GM12875 (cell line): ENCODE results near the gene FZD4.
"Not testable (repeated sequence)": the region's sequence is repeated elsewhere in the genome, so short reads cannot be mapped to it uniquely, and the experiment has no call there.

Source experiments
- H3K4me3 ChIP-seq: one replicate; pipeline ENCODE4 v1.5.1; 2011; ENCODE audit warnings: low read depth, low read length, control low read depth
- TF ChIP-seq, protein P1 (sequence below): IDR thresholded peaks from 2 replicates; pipeline ENCODE4 v1.5.1; 2011; ENCODE audit warnings: low read depth, mild to moderate bottlenecking, control low read depth, inconsistent platforms, low read length, moderate library complexity, borderline replicate concordance; ENCODE audit not compliant: insufficient read depth

Gene FZD4

DNA sequence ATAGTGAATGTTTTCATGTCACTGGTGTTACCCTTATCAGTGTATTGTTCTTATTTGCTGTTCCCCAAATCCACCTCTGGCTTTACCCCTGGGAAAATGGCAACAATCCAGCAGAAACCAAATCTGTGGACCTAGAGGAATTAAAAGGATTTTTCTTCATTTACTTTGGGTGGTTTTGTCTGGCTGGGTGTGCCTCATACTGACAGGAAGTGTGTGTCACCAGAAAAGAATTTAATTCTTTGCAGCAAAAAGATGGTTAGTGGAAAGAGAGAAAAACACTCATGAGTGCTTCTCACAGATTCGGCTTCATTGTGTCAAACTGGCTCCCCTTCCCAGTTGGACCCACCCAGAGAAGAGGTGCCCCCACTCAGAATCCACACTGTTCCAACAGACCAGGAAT is 38.9 kb downstream of the FZD4 start:
- TF ChIP-seq, protein P1, sequence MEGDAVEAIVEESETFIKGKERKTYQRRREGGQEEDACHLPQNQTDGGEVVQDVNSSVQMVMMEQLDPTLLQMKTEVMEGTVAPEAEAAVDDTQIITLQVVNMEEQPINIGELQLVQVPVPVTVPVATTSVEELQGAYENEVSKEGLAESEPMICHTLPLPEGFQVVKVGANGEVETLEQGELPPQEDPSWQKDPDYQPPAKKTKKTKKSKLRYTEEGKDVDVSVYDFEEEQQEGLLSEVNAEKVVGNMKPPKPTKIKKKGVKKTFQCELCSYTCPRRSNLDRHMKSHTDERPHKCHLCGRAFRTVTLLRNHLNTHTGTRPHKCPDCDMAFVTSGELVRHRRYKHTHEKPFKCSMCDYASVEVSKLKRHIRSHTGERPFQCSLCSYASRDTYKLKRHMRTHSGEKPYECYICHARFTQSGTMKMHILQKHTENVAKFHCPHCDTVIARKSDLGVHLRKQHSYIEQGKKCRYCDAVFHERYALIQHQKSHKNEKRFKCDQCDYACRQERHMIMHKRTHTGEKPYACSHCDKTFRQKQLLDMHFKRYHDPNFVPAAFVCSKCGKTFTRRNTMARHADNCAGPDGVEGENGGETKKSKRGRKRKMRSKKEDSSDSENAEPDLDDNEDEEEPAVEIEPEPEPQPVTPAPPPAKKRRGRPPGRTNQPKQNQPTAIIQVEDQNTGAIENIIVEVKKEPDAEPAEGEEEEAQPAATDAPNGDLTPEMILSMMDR: no peak

DNA sequence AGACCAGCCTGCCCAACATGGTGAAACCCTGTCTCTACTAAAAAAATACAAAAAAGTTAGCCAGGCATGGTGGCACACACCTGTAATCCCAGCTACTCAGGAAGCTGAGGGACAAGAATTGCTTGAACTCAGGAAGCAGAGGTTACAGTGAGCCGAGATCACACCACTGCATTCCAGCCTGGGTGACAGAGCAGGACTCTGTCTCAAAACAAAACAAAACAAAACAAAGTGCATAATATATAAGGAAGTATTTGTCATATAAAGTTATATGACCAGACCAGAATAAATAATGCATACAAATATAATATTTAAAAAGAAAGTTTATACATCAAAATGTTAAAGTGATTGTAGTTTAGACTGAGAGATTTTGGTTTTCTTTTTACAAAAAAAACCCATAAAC is 39.3 kb downstream of the FZD4 start:
- H3K4me3 ChIP-seq: not testable (repeated sequence)

More for the DNA sequence above, 38.9 kb downstream of the FZD4 start:
- H3K4me3 ChIP-seq: no peak overlapping the region

DNA sequence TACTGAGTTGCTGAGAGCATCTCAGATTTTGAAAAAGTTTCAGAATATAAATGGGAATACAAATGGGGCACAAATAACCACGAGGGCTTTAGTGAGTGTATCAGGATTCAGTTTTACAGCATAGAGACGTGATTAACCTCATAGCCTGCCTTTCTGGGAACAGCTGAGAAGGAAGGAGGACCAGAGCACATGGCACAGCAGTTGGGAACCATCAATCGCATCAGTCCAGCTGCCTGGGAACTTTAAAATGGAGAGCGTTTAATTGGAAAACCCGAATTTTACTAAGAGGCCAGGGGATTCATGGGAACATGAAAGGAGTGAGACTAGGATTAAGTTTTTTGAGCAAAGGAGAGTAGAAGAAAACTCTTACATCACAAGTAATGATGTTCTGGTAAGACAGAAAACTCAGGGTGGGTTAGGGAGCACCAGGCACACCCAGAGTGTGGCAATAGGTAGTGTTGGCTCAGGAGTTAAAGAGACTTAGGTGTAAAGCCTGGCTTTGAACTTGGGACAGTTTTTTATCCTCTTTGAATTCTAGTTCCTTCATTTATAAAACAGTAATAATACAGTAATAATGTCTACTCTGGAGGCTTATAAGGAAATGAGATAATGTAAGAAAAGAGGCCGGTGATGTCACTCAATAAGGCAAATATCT is 40.2 kb downstream of the FZD4 start:
- TF ChIP-seq, protein P1: no peak
- H3K4me3 ChIP-seq: no peak overlapping the region

DNA sequence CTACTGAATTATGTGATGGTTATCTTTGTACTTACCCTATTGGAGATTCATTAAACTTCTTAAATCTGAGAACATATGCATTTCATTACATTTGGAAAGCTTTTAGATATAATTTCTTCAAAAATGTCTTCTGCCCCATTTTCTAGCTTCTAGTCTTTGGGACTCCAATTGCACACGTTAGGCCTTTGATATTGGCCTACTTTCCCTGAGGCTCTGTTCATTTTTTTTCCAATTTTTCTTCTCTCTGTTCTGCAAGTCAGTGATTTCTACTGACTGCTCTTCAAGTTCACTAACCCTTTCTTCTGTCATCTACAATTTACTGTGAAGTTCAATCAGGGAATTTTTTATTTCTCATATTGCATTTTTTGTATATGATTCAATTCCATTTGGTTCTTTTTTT is 43.0 kb downstream of the FZD4 start:
- no peak overlapping the region for H3K4me3 ChIP-seq
- TF ChIP-seq, protein P1: no peak

DNA sequence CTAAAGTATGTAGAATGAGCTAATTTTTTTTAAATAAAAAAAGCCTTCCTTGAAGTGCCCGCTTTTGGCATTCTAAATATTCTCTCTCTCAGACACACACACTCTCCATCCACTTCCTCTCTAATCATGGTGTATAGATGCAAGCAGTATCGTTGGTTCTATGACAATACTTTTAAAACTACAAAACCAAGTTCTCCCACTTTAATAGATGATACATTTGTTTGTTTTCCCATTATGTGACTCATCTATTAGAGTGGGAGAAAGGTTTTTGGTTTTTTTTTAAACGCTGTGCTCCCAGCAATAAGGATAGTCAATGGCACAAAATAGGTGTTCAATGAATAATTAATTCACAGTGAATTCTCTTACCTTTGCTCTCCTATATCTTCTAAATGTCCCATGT is 44.6 kb downstream of the FZD4 start:
- no peak overlapping the region for H3K4me3 ChIP-seq
- TF ChIP-seq, protein P1: no peak

DNA sequence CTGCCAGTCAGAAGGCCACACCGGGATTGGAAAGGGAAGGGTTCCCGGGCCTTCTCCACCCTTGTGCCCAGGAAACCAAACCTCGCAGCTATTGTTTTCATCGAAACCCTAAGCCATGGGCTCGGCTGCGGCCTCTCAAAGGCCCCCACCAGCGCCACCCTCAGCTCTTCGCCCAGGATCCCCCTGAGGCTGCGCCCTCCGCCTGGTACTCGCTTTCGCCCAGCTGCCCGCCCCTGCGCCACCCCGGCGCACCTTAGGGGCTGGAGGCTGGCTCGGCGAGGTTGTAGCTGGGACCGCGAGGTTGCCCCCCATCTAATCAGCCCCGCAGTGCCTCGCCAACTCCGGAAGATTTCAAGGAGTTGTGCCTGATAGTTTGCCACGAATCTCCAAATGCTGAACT is 49.0 kb downstream of the FZD4 start:
- H3K4me3 ChIP-seq: no peak overlapping the region
- TF ChIP-seq, protein P1: no peak

DNA sequence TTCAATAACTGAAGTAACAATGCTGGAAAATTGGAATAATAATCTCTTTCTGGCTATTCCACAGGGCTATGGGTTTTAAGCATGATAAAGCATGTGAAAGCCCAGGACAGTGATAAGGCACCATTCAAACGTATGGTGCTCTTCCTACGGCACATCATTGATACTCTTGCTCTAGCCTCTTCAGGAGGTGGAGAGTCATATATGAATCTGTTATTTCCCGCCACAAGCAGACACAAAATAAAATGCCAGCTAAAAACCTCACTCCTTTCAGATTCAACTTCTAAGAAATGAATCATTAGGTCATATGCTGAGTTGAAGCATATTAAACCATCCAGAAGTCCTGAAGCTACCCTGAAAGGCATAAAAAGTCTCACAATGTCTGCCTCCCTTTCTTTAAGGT is 49.9 kb downstream of the FZD4 start:
- no peak overlapping the region for H3K4me3 ChIP-seq
- TF ChIP-seq, protein P1: no peak

DNA sequence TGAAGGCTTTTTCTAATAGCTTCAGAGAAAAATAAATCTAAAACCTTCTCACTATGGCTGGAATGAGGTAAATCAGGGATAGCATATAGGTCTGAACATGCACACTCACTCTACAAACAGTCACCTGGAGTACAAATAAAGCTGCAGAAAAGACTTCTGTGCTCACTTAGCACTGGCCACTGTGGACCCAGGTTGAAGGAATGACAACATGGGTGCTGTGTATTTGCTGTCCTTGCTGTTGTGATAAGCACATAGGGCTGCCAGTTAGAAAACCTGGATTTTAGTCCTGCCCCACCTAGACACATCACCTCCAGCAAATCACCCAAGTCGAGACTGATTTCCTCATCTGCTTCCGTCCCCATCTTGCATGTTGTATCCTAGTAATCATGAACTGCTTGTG is 51.2 kb downstream of the FZD4 start:
- no peak overlapping the region for H3K4me3 ChIP-seq
- TF ChIP-seq, protein P1: no peak
